ENCODE data around the gene MYO19. TPM values are rescaled to one million over a fixed set of nuclear protein-coding genes. Genes with fewer than 3 reads are reported as not detected.

Gene MYO19
- total RNA-seq, 5 donors from 2014 or later (not counting 1 experiment from before 2014, with no cell fraction given): 73.1 to 80.8 (median 79.4) TPM

- Mint-ChIP-seq H3K36me3 (peaks cover 4% of the 10 kb centered on the region), H3K9me3 (no peaks in the 10 kb centered on the region), H3K27me3 (no peaks in the 10 kb centered on the region), H3K27ac (peak overlapping the region; percentile 87 to 90), H3K4me3 (peak overlapping the region; percentile 87 to 96 (median 87)), H3K4me1 (peaks cover 44 to 50% (median 48%) of the 10 kb centered on the region in 3 donors)
- H3K9me3 ChIP-seq: no peaks in the 10 kb centered on the region
- H3K27me3 ChIP-seq (replicated peaks in 1 of 2; ENCODE audit: control insufficient read depth in 2 of 2, extremely low read depth in 1 of 2, insufficient read depth in 2 of 2, low read length in 1 of 2): no peaks in the 10 kb centered on the region
- WGBS (ENCODE audit: insufficient coverage): under 1% methylated on average over 35 of the region's 60 CpGs
- H3K27ac ChIP-seq (ENCODE audit: low read length): peak overlapping the region; percentile 88
- ChIA-PET POLR2A (interaction anchor here (0.6 to 2.1 kb wide), 4 partner anchors 10 to 57 kb away, joined by 3 to 11 read pairs (median 4); partner anchors contain the start of genes MYO19 (in 1 of the 2) and PIGW (in 1 of the 2)), CTCF (interaction anchor here in 1 of 2 donors (0.6 to 1.1 kb wide), 5 partner anchors 9 to 56 kb away, joined by 3 to 4 read pairs (median 3); partner anchors contain the start of gene MRM1)
- H3K4me1 ChIP-seq (ENCODE audit: control insufficient read depth in 1 of 2, extremely low read depth in 1 of 2, insufficient read depth in 2 of 2, low read length in 2 of 2): peaks cover 29 to 34% of the 10 kb centered on the region in 2 experiments
- peak; percentile 90 to 99 (median 97) for DNase-seq
- ATAC-seq (replicated peaks in 1 of 4): peak; percentile 77 to 85 (median 82)
- H3K36me3 ChIP-seq (ENCODE audit: control insufficient read depth in 2 of 2, extremely low read depth in 1 of 2, insufficient read depth in 1 of 2, low read length in 1 of 2): peaks cover 0 to 5% of the 10 kb centered on the region in 2 donors
- H3K4me3 ChIP-seq (ENCODE audit: control insufficient read depth in 1 of 2, extremely low read depth in 1 of 2, low read length in 1 of 2): peak overlapping the region; percentile 82 to 89
Measured at GRCh38 chr17:36545465-36546417, 11.1 kb upstream of the MYO19 start.

GRCh38 chr17:36545077-36545464 lies 10.4 kb upstream of the MYO19 start:
- peaks cover 23 to 33% of the 10 kb centered on the region in 2 experiments for H3K4me1 ChIP-seq (ENCODE audit: control insufficient read depth in 1 of 2, extremely low read depth in 1 of 2, insufficient read depth in 2 of 2, low read length in 2 of 2)
- H3K27ac ChIP-seq (ENCODE audit: low read length): peak overlapping the region; percentile 88
- Mint-ChIP-seq H3K9me3 (no peaks in the 10 kb centered on the region), H3K27me3 (no peaks in the 10 kb centered on the region), H3K36me3 (peaks cover 4% of the 10 kb centered on the region), H3K27ac (peak overlapping the region; percentile 93 to 96), H3K4me1 (peaks cover 38 to 44% (median 41%) of the 10 kb centered on the region in 3 donors), H3K4me3 (peak overlapping the region; percentile 92 to 96 (median 96))
- 0% methylated on average over 10 of the region's 38 CpGs for WGBS (ENCODE audit: insufficient coverage)
- no peaks in the 10 kb centered on the region for H3K27me3 ChIP-seq (replicated peaks in 1 of 2; ENCODE audit: control insufficient read depth in 2 of 2, extremely low read depth in 1 of 2, insufficient read depth in 2 of 2, low read length in 1 of 2)
- H3K36me3 ChIP-seq (ENCODE audit: control insufficient read depth in 2 of 2, extremely low read depth in 1 of 2, insufficient read depth in 1 of 2, low read length in 1 of 2): peaks cover 0 to 5% of the 10 kb centered on the region in 2 donors
- H3K4me3 ChIP-seq (ENCODE audit: control insufficient read depth in 1 of 2, extremely low read depth in 1 of 2, low read length in 1 of 2): peak overlapping the region; percentile 46 to 82
- CTCF ChIA-PET: interaction anchor here (0.6 to 1.0 kb wide), 6 partner anchors 11 to 959 kb away, joined by 3 to 5 read pairs (median 3); partner anchors contain the start of gene MRM1 (in 1 of the 2)
- POLR2A ChIA-PET: interaction anchor here in 1 of 2 donors (2.1 kb wide), 1 partner anchor 10 kb away, joined by 11 read pairs; the partner anchor contains the start of genes MYO19 and PIGW
- H3K9me3 ChIP-seq: no peaks in the 10 kb centered on the region
- peak in 3 of 4 experiments; percentile 20 to 36 (median 28) for ATAC-seq (replicated peaks in 1 of 4)
- DNase-seq: no peak

GRCh38 chr17:36544307-36545076 lies 9.8 kb upstream of the MYO19 start, which contains the start of gene GGNBP2:
GGNBP2 (plus strand) TSS chr17:36544919; CDS start chr17:36545725, 806 bp downstream.
- Mint-ChIP-seq H3K27me3 (no peaks in the 10 kb centered on the region), H3K9me3 (no peaks in the 10 kb centered on the region), H3K27ac (peak within 1 kb of the TSS; percentile 95 to 96), H3K4me3 (peak within 1 kb of the TSS; percentile 92 to 96 (median 96)), H3K36me3 (peaks cover 7% of the 10 kb centered on the region), H3K4me1 (peaks cover 33 to 38% (median 36%) of the 10 kb centered on the region in 3 donors)
- no peaks in the 10 kb centered on the region for H3K9me3 ChIP-seq
- peak within 1 kb of the TSS; percentile 88 for H3K27ac ChIP-seq (ENCODE audit: low read length)
- ChIA-PET POLR2A (interaction anchor here in 1 of 2 donors (2.1 kb wide), 1 partner anchor 9 kb away, joined by 11 read pairs; the partner anchor contains the start of genes MYO19 and PIGW), CTCF (interaction anchor here (0.6 to 1.0 kb wide), 5 partner anchors 9 to 959 kb away, joined by 3 to 5 read pairs (median 3); no protein-coding TSS in a partner anchor)
- peak within 1 kb of the TSS; percentile 82 to 89 for H3K4me3 ChIP-seq (ENCODE audit: control insufficient read depth in 1 of 2, extremely low read depth in 1 of 2, low read length in 1 of 2)
- no peaks in the 10 kb centered on the region for H3K27me3 ChIP-seq (replicated peaks in 1 of 2; ENCODE audit: control insufficient read depth in 2 of 2, extremely low read depth in 1 of 2, insufficient read depth in 2 of 2, low read length in 1 of 2)
- H3K36me3 ChIP-seq (ENCODE audit: control insufficient read depth in 2 of 2, extremely low read depth in 1 of 2, insufficient read depth in 1 of 2, low read length in 1 of 2): peaks cover 0 to 10% of the 10 kb centered on the region in 2 donors
- peaks cover 19 to 29% of the 10 kb centered on the region in 2 experiments for H3K4me1 ChIP-seq (ENCODE audit: control insufficient read depth in 1 of 2, extremely low read depth in 1 of 2, insufficient read depth in 2 of 2, low read length in 2 of 2)
- ATAC-seq (replicated peaks in 1 of 4) (peak; percentile 74 to 77 (median 76)), DNase-seq (peak; percentile 80 to 97 (median 91))
- 0% methylated on average over 66 of the region's 71 CpGs for WGBS (ENCODE audit: insufficient coverage)

GRCh38 chr17:36544044-36544306 lies 9.3 kb upstream of the MYO19 start:
- Mint-ChIP-seq H3K4me1 (peaks cover 31 to 35% (median 32%) of the 10 kb centered on the region in 3 donors), H3K4me3 (peak overlapping the region; percentile 92 to 96 (median 96)), H3K36me3 (peaks cover 7% of the 10 kb centered on the region), H3K27ac (peak overlapping the region; percentile 94 to 95), H3K27me3 (no peaks in the 10 kb centered on the region), H3K9me3 (no peaks in the 10 kb centered on the region)
- no peaks in the 10 kb centered on the region for H3K9me3 ChIP-seq
- POLR2A ChIA-PET: no interaction called here
- DNase-seq (peak in 3 of 35 experiments; percentile 7 to 47 (median 13)), ATAC-seq (replicated peaks in 1 of 4) (no peak)
- H3K27me3 ChIP-seq (replicated peaks in 1 of 2; ENCODE audit: control insufficient read depth in 2 of 2, extremely low read depth in 1 of 2, insufficient read depth in 2 of 2, low read length in 1 of 2): no peaks in the 10 kb centered on the region
- WGBS (ENCODE audit: insufficient coverage): 0% methylated on average over 10 of the region's 10 CpGs
- H3K4me3 ChIP-seq (ENCODE audit: control insufficient read depth in 1 of 2, extremely low read depth in 1 of 2, low read length in 1 of 2): peak overlapping the region; percentile 46 to 82
- CTCF ChIA-PET: interaction anchor here in 1 of 2 donors (1.0 kb wide), 1 partner anchor 9 kb away, joined by 4 read pairs; no protein-coding TSS in a partner anchor
- peak overlapping the region; percentile 88 for H3K27ac ChIP-seq (ENCODE audit: low read length)
- H3K36me3 ChIP-seq (ENCODE audit: control insufficient read depth in 2 of 2, extremely low read depth in 1 of 2, insufficient read depth in 1 of 2, low read length in 1 of 2): peaks cover 0 to 13% of the 10 kb centered on the region in 2 donors
- H3K4me1 ChIP-seq (ENCODE audit: control insufficient read depth in 1 of 2, extremely low read depth in 1 of 2, insufficient read depth in 2 of 2, low read length in 2 of 2): peaks cover 19 to 29% of the 10 kb centered on the region in 2 experiments

GRCh38 chr17:36542755-36543154 lies 8.1 kb upstream of the MYO19 start:
- Histone ChIP-seq H3K4me3 (ENCODE audit: control insufficient read depth in 1 of 2, extremely low read depth in 1 of 2, low read length in 1 of 2) (no peak overlapping the region), H3K4me1 (ENCODE audit: control insufficient read depth in 1 of 2, extremely low read depth in 1 of 2, insufficient read depth in 2 of 2, low read length in 2 of 2) (peaks cover 16 to 21% of the 10 kb centered on the region in 2 experiments), H3K27me3 (replicated peaks in 1 of 2; ENCODE audit: control insufficient read depth in 2 of 2, extremely low read depth in 1 of 2, insufficient read depth in 2 of 2, low read length in 1 of 2) (no peaks in the 10 kb centered on the region), H3K27ac (ENCODE audit: low read length) (no peak overlapping the region), H3K36me3 (ENCODE audit: control insufficient read depth in 2 of 2, extremely low read depth in 1 of 2, insufficient read depth in 1 of 2, low read length in 1 of 2) (peaks cover 0 to 13% of the 10 kb centered on the region in 2 donors), H3K9me3 (no peaks in the 10 kb centered on the region)
- DNase-seq (no peak), ATAC-seq (replicated peaks in 1 of 4) (no peak)
- WGBS (ENCODE audit: insufficient coverage): 100% methylated on average over 8 of the region's 15 CpGs
- H3K36me3 Mint-ChIP-seq: peaks cover 7% of the 10 kb centered on the region
- H3K4me3 Mint-ChIP-seq: peak overlapping the region in 2 of 3 donors; percentile 28 to 96
- H3K9me3 Mint-ChIP-seq: no peaks in the 10 kb centered on the region
- POLR2A ChIA-PET: no interaction called here
- H3K4me1 Mint-ChIP-seq: peaks cover 20 to 24% (median 22%) of the 10 kb centered on the region in 3 donors
- H3K27ac Mint-ChIP-seq: no peak overlapping the region
- no peaks in the 10 kb centered on the region for H3K27me3 Mint-ChIP-seq
- CTCF ChIA-PET: no interaction called here
